Adrenal gland (tissue), 5 donors: ENCODE results near the gene MINDY2.

Experiments used
- POLR2A ChIP-seq, 2 donors: fragments of 450-650 bp; IDR thresholded peaks; one replicate each; pipeline ENCODE4 v1.6.1; 2017; ENCODE audit warnings: antibody characterized with exemption in 2 of 2, mild to moderate bottlenecking in 2 of 2, moderate library complexity in 1 of 2
- TF ChIP-seq, protein P1 (sequence below), 6 experiments: fragments of 450-650 bp in 4 of 6; fragments of 200-600 bp in 2 of 6; sonication (generic) in 1 of 6; IDR thresholded peaks; 1 replicate in 5 of 6; 2 replicates in 1 of 6; pipeline versions ENCODE4 v1.5.1 to v1.8.0; 2016 to 2021; ENCODE audit warnings: antibody characterized with exemption in 6 of 6, mild to moderate bottlenecking in 2 of 6, moderate library complexity in 1 of 6
- donor health status: DM: no; HTN: no; CAD: no.

DNA sequence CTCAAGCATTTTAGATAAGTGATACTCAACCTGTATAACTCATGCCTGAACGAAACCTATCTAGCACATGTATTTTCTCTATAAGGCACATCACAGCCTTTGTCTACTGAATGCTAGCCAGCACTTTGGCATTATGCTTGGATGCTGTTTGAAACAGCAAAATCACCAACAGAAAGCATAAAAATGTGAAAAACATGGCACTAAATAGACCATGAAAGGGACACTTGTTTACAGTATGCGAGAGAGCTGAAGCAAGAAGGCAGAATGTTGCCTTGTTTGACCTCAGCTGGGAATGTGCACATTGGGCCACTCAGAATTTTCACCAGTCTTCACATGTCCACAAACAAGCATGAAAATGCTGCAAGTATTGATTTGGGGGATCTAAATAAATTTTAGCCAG, 59.5 kb downstream of the MINDY2 start:
- TF ChIP-seq, protein P1, sequence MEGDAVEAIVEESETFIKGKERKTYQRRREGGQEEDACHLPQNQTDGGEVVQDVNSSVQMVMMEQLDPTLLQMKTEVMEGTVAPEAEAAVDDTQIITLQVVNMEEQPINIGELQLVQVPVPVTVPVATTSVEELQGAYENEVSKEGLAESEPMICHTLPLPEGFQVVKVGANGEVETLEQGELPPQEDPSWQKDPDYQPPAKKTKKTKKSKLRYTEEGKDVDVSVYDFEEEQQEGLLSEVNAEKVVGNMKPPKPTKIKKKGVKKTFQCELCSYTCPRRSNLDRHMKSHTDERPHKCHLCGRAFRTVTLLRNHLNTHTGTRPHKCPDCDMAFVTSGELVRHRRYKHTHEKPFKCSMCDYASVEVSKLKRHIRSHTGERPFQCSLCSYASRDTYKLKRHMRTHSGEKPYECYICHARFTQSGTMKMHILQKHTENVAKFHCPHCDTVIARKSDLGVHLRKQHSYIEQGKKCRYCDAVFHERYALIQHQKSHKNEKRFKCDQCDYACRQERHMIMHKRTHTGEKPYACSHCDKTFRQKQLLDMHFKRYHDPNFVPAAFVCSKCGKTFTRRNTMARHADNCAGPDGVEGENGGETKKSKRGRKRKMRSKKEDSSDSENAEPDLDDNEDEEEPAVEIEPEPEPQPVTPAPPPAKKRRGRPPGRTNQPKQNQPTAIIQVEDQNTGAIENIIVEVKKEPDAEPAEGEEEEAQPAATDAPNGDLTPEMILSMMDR (IDR thresholded peaks at IDR 0.05), result no peak
- TF ChIP-seq POLR2A (IDR thresholded peaks at IDR 0.05), result no peak
